ENCODE data around the gene SLC7A8.

The SLC7A8 gene

GRCh38 chr14:23110579-23111365, 72.7 kb downstream of the SLC7A8 start:
- no peak for TF ChIP-seq TAF1 (IDR thresholded peaks at IDR 0.05; ENCODE audit: borderline replicate concordance, insufficient read depth, low read length)
- no peak for TF ChIP-seq REST (IDR thresholded peaks at IDR 0.05; ENCODE audit: insufficient read depth in 1 of 2, low read depth in 2 of 2, low read length in 2 of 2)
- TF ChIP-seq SIN3A (IDR thresholded peaks at IDR 0.05; ENCODE audit: borderline replicate concordance, insufficient read depth, low read length): no peak
- TF ChIP-seq FOXP2 (optimal IDR thresholded peaks at IDR 0.05; ENCODE audit: borderline replicate concordance, extremely low read depth, extremely low read length, insufficient read depth): no peak
- TF ChIP-seq POLR2AphosphoS5 (IDR thresholded peaks at IDR 0.05; ENCODE audit: low read depth, low read length): no peak

DNA sequence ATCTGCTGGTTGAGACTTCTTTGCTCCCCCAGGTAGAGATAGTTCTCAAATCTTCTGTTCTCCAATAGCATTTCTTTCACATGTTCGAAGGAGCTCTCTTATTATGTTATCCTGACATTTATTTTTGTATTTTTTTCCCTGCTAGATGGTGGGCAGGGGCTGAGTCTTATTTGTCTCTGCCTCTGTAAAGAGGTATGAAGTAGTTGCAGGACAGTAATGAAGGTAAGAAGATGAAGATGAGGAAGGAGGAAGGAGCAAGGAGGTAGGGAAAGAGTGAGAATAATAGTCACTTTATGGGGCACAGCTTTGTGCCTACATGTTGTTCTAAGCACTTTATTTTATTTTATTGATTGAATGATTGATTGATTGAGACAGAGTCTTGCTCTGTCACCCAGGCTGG, 73.7 kb downstream of the SLC7A8 start:
- TF ChIP-seq REST (IDR thresholded peaks at IDR 0.05; ENCODE audit: insufficient read depth in 1 of 2, low read depth in 2 of 2, low read length in 2 of 2): no peak
- no peak for TF ChIP-seq POLR2AphosphoS5 (IDR thresholded peaks at IDR 0.05; ENCODE audit: low read depth, low read length)
- TF ChIP-seq TAF1 (IDR thresholded peaks at IDR 0.05; ENCODE audit: borderline replicate concordance, insufficient read depth, low read length): no peak
- no peak for TF ChIP-seq FOXP2 (optimal IDR thresholded peaks at IDR 0.05; ENCODE audit: borderline replicate concordance, extremely low read depth, extremely low read length, insufficient read depth)
- no peak for TF ChIP-seq SIN3A (IDR thresholded peaks at IDR 0.05; ENCODE audit: borderline replicate concordance, insufficient read depth, low read length)

DNA sequence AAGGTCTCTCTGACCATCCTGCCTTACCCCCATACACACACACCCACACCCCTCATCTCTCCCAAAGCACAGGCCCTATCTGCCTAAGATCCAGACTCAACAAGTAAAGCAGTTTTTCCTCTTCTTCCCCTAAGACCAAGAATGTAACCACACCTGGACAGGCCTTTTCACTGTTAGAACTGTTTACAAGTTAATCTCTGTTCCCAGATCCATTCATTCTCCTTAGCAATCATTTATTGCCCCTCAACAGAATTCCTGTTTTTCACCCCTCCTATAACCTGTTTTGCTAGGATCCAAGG, 76.8 kb downstream of the SLC7A8 start:
- TF ChIP-seq POLR2AphosphoS5 (IDR thresholded peaks at IDR 0.05; ENCODE audit: low read depth, low read length): no peak
- no peak for TF ChIP-seq REST (IDR thresholded peaks at IDR 0.05; ENCODE audit: insufficient read depth in 1 of 2, low read depth in 2 of 2, low read length in 2 of 2)
- no peak for TF ChIP-seq FOXP2 (optimal IDR thresholded peaks at IDR 0.05; ENCODE audit: borderline replicate concordance, extremely low read depth, extremely low read length, insufficient read depth)
- TF ChIP-seq TAF1 (IDR thresholded peaks at IDR 0.05; ENCODE audit: borderline replicate concordance, insufficient read depth, low read length): no peak
- TF ChIP-seq SIN3A (IDR thresholded peaks at IDR 0.05; ENCODE audit: borderline replicate concordance, insufficient read depth, low read length): no peak

DNA sequence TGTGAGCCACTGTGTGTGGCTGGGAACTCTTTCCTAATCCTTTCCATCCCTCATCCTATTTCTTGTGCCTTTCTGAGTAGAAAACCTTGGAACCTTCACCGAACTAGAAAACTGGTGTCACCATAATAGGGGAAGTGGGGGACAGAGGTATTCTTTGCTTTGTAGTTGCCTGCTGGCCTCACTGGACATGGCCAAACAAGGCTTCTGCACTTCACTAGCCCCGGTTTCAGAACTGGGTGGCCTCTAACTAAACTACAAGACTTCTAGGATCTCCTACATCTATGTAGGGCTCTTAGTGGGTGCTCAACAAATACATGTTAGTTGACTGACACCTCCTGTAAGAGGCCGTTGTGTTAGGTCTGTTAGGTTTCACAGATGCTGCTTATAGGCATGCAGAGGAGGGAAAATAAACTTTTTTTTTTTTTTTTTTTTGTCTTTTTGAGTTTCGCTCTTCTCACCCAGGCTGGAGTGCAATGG, 78.1 kb downstream of the SLC7A8 start:
- TF ChIP-seq REST (IDR thresholded peaks at IDR 0.05; ENCODE audit: insufficient read depth in 1 of 2, low read depth in 2 of 2, low read length in 2 of 2) (no peak), TAF1 (IDR thresholded peaks at IDR 0.05; ENCODE audit: borderline replicate concordance, insufficient read depth, low read length) (no peak), POLR2AphosphoS5 (IDR thresholded peaks at IDR 0.05; ENCODE audit: low read depth, low read length) (no peak), SIN3A (IDR thresholded peaks at IDR 0.05; ENCODE audit: borderline replicate concordance, insufficient read depth, low read length) (no peak), FOXP2 (optimal IDR thresholded peaks at IDR 0.05; ENCODE audit: borderline replicate concordance, extremely low read depth, extremely low read length, insufficient read depth) (no peak)

Measured in PFSK-1 (cell line).